T47D (cell line): Measurements from ENCODE around the gene AADAT.
"Not testable (repeated sequence)": the region's sequence is repeated elsewhere in the genome, so short reads cannot be mapped to it uniquely, and the experiment has no call there.

Source experiments
- DNase-seq, 2 experiments: peaks; one replicate each; pipeline versions ENCODE4 v3.0.0 to v3.0.0-alpha.2; 2011 to 2012; ENCODE audit warnings: low read depth in 1 of 2, low spot score in 1 of 2
- JUND ChIP-seq: IDR thresholded peaks from 2 replicates; pipeline ENCODE4 v1.6.1; 2012; ENCODE audit warnings: low read depth
- in situ Hi-C: cut with HindIII; loops from 2 replicates; pipeline ENCODE4 v1.10.0; 2016; ENCODE audit warnings: low sequenced_read_pairs, low pct_unique_long_range_greater_than_20kb

The AADAT gene

DNA sequence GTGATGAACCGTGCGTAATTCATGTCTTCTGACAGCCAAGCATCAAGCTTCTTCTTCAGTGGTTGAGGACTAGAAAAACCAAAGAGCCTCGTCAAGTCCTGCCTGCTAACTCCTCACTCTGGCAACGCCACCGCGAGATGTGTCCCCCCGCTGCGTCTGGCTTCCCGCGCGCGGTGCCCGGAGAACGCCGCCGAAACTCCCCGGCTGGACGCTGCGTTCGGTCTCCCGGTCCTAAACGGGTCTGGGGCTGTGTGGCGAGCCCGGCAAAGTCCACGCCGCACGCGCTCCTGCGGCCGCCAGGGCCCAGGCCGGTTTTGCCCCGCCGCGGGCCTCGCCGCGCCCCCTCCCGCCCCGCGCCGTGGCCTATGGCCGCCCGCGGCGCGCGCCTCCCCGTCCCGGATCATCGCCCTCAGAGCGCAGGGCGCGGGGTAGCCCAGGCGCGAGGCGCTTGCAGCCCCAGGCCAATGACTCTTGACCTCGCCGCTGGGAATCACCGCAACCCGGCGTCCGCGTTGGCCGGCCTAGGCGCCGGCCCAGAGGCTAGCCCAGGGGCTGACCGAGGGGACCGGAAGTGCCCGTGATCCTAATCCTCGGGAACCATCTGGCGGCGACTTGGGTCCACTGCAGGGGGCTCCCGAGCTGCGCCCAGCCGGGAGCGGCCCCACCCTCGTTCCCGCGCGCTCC, at the start of gene AADAT:
Gene AADAT (minus strand): TSS at position 289 of the 684 bp plus-strand sequence. CDS start 266 bp downstream, at position 23.
- in situ Hi-C loops: no loop called here
- peak; percentile 37 to 63 for DNase-seq
- no peak for TF ChIP-seq JUND

DNA sequence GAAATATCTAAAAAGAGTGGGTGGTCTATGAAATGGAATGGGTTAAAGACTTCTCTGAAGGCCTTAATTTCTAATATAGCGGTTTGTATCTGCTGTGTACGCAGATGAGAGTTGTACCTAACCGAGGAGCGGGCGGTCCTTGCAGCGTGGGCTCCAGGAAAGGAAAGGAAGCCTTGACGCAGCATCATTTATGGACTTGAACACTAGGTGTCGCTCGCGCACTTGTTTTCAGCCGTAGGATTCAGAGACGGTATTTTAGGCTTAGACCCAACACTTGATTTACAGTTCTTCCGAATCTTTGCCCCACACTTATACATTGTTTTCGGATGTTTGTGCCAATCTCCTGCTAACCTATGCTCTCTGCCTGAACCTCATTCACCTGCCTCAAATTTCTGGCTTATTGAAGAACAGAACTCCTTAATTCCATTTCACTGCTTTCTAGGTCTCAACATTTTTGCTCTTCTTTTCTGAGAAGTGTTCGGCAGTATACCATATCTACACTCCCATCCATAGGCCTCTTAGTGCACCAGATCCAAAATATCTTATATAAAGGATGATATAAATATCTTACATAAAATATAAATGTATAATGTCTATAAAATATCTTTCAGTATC, 48.9 kb upstream of the AADAT start:
- in situ Hi-C loops: no loop called here
- DNase-seq: peak; percentile 38 to 79
- TF ChIP-seq JUND: no peak

DNA sequence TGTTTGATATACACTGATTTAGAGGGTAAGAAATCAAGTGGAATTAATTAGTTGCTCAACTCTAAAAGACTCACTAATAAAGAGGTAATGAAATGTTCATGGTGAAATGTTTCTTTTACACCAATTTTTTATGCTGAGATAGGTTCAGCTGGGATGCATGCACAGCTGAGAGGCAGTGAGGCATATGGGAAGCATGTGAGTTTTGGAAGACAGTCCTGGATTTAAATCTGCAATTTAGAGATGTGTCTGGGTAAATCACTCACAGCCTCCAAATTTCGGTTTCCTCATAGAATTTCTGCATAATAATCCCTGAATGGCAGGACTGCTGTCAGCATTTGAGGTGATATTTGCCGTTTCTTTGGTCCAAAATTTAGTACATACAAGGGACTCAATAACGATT, 48.2 kb upstream of the AADAT start:
- TF ChIP-seq JUND: no peak
- in situ Hi-C loops: no loop called here
- DNase-seq: no peak

DNA sequence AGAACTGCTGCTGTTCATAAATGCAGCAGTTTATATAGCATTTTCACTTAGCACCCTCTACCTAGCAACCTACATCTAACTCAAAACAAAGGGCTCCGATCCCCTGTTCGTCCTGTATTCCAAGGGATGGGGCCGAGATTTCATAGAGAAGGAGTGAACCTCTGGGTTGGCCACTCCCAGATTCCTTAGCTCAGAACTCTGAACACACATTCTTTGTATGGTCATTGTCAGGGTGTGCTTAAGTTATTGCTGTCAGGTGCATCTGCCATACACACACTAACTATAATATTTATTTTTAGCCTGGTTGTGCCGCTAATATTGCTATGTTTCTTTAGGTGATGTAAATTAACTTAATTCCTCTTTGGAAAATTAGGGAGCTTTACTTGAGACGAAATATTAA, 47.7 kb upstream of the AADAT start:
- DNase-seq: no peak
- TF ChIP-seq JUND: no peak
- in situ Hi-C loops: no loop called here

DNA sequence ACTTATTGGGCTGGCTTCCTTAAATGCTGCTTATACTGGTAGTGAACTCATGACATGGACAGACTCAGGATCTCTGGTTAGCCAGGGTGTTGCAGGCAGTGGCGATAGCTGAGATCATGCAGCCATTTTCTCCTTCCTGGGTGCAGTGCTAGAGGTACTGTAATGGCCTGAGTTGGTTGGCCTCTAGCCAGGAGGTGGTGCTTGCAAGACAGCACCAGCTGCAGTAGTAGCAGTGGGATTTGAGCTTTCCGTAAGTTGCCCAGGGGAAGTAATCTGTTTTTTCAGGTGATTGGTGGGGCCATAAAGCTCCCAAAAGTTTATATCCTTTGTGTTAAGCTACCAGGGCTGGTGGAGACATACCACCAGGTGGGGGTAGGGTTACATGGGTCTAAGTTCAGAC, 45.1 kb upstream of the AADAT start:
- no peak for TF ChIP-seq JUND
- no peak for DNase-seq
- in situ Hi-C loops: no loop called here

DNA sequence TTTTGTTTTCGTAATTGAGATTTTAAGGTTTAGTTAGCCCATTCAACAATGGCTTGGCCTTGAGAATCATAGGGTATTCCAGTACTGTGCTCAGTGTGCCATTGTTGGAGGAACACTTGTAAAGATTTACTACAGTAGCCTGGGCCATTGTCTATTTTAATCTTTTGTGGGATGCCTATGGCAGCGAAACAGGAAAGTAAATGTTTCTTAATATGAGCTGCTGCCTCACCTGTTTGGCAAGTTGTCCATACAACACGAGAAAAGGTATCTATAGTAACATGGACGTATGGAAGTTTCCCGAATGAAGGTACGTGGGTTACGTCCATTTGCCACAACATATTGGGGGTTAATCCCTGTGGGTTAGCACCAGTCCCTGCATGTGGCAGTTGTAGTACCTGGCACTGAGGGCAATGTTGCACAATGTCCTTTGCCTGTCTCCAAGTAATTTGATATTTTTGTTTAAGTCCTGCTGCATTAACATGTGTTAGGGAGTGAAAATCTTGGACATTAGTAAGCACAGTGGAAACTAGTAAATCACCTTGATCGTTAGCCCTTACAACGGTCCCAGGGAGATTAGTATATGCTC, 38.6 kb upstream of the AADAT start:
- peak in 1 of 2 experiments; percentile 42 for DNase-seq

DNA sequence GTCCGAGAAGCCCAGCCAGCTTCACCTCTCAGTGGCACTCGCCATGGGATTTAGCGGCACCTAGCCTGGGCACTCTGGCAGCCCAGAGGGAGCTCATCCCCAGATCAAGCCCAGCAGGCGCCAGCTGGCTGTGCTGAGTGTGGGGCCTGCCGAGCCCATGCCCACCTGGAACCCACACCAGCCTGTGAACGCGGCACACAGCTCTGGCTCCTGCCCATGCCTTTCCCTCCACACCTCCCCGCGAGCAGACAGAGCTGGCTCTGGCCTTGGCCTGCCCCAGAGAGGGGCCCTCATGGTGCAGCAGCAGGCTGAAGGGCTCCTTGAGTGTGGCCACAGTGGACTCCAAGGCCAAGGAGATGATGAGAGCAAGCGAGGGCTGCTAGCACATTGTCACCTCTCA, 38.0 kb upstream of the AADAT start:
- DNase-seq: no peak
- in situ Hi-C loops: no loop called here
- TF ChIP-seq JUND: no peak

More for the DNA sequence above, 38.6 kb upstream of the AADAT start:
- in situ Hi-C loops: no loop called here
- TF ChIP-seq JUND: no peak

DNA sequence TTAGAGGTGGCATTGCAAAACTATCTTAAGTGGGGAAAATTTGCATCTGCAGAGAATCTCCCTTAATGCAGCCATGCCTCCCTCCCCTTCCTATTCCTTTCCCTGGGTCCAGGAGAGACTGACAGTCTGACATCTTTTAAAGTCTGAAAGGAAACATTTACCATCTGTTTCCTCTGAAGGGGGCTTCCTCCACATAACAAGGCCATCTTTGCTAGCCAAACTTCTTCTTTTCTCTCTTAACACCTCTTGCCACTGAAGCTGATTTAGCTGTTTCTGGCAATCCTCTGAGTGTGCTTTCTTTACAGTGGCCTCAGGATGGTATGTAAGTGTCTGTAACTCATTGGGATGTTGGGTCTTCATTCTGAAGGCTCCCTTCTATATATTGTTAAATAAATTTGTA, 34.6 kb upstream of the AADAT start:
- no peak for DNase-seq
- in situ Hi-C loops: no loop called here
- no peak for TF ChIP-seq JUND

DNA sequence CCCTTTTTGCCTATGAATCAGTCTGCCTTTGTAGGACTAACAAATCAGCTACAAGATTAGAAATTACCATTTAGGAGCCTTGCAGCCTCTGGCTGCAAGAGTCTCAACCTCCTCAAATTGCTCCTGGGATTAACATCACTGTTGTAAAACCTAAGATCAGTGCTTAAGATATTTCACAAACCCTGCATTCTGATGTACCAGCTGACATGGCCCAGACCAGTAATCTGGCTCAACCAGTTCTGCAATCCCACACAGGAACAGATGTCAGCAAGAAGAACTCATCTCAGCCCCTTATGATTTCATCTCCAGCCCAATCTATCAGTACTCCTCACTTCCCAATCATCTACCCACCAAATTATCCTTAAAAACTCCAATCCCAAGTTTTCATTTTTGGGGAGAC, 32.5 kb upstream of the AADAT start:
- in situ Hi-C loops: no loop called here
- DNase-seq: peak in 1 of 2 experiments; percentile 71

DNA sequence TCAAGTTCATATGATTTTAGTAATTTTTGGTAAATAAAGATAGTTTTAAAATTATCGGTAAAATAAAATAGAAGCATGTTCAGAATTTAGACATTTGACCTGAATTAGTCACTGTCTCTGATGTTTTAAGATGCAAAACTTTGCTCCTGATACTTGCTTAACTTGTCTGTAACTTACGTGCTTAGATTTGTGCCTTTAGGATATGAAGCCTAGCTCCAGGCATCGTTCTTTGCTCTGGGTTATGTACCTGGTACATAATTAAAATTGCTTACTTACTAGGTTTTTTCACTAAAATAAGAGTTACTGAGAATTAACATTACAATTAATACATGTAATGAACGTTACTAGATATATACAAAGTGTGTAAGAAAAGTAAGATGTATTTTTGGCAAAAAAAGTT, 24.9 kb upstream of the AADAT start:
- no peak for DNase-seq
- in situ Hi-C loops: no loop called here
- TF ChIP-seq JUND: no peak

More for the DNA sequence above, 32.5 kb upstream of the AADAT start:
- TF ChIP-seq JUND: no peak

DNA sequence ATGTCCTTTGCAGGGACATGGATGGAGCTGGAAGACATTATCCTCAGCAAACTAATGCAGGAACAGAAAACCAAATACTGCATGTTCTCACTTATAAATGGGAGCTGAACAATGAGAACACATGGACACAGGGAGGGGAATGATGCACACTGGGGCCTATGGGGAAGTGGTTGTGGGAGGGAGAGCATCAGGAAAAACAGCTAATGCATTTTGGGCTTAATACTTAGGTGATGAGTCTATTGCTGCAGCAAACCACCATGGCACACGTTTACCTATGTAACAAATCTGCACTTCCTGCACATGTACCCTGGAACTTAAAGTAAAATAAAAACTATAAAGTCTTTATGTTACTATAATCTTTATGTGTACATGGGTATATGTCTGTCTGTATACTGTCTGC, 24.4 kb upstream of the AADAT start:
- in situ Hi-C loops, DNase-seq: not testable (repeated sequence)

DNA sequence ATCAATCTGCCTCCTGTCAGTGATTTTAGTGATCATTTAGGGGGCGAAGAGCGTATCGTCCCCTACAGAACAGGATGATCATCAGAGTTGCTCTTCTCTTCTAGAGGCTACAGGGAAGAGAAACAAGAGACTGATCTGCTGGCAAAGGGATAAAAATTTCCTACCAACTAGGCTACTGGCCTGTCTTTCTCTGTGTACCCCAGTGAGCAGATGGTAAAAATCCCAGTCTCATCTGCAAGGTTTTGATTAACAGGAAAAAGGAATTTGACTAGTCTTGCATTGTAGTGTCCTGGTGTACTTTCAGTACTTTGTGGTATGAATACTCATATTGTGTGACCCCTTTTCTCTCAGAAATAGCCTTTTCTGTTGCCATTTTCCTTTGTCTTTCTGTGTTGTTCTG, 21.8 kb upstream of the AADAT start:
- no peak for DNase-seq
- TF ChIP-seq JUND: no peak
- in situ Hi-C loops: no loop called here

DNA sequence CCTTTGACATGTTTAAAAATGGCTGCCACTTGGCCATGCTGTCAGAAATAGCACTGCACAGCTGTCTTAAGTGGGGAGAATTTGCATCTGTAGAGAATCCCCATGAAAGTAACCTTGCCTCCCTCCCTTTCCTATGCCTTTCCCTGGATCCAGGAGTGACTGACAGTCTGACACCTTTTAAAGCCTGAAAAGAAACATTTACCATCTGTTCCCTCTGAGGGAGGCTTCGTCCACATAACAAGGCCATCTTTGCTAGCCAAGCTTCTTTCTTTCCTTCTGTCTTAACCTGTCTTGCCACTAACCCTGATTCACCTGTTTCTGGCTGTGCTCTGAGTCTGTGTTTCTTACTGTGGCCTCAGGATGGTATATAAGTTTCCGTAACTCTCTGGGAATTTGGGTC, 21.3 kb upstream of the AADAT start:
- TF ChIP-seq JUND: no peak
- in situ Hi-C loops: no loop called here
- DNase-seq: no peak
